Cardiac muscle cell (in vitro differentiated cells and primary cell): ENCODE measurements around the gene GRK1. TPM values are rescaled to one million over a fixed set of nuclear protein-coding genes. Genes with fewer than 3 reads are reported as not detected.
A peak's percentile ranks its signal among the peaks of the same experiment; 100 is the strongest.

Experiments used
- DNase-seq, 2 donors: peaks; one replicate each; pipeline versions ENCODE4 v3.0.0 to v3.0.0-alpha.2; 2010 to 2017; ENCODE audit warnings: low read depth in 1 of 2, low spot score in 1 of 2
- H3K27ac ChIP-seq: fragments of 200-600 bp; sonication (generic); 2 replicates; pipeline ENCODE4 v1.5.1; 2016
- H3K27me3 ChIP-seq: fragments of 200-600 bp; sonication (generic); 2 replicates; pipeline ENCODE4 v1.6.0; 2016; ENCODE audit warnings: control low read depth
- H3K36me3 ChIP-seq: fragments of 200-600 bp; sonication (generic); 2 replicates; pipeline ENCODE4 v1.5.1; 2016; ENCODE audit warnings: control low read depth
- H3K4me1 ChIP-seq: fragments of 200-600 bp; sonication (generic); 2 replicates; pipeline ENCODE4 v1.8.1; 2017; ENCODE audit warnings: low read depth, mild to moderate bottlenecking, mixed run types
- H3K4me3 ChIP-seq: fragments of 200-600 bp; sonication (generic); 2 replicates; pipeline ENCODE4 v1.5.1; 2016; ENCODE audit warnings: mild to moderate bottlenecking
- H3K9me3 ChIP-seq: fragments of 200-600 bp; sonication (generic); 2 replicates; pipeline ENCODE4 v1.5.1; 2017; ENCODE audit warnings: low read depth, mild to moderate bottlenecking, control low read depth
- CTCF ChIP-seq: IDR thresholded peaks from 2 replicates; pipeline ENCODE4 v1.5.1; 2012; ENCODE audit warnings: low read depth, mild to moderate bottlenecking, low read length
- polyA plus RNA-seq: library from polyadenylated mRNA; unstranded; fragments of >200 nt; fragmentation: Nextera tagmentation; extraction: Ambion mirVana; gene quantifications from 2 replicates; pipeline ENCODE4 v1.2.1, GENCODE V29; 2016
- total RNA-seq: library from RNA; depleted of rRNA; stranded (reverse); fragments of >200 nt; gene quantifications from 2 replicates; pipeline ENCODE4 v1.2.3, GENCODE V29; 2016

Gene GRK1
- total and polyA plus RNA-seq, 2 experiments from 2014 or later = 0.13 to 0.21 TPM

- Histone ChIP-seq H3K27me3 (peaks cover 12% of the 10 kb centered on the region), H3K9me3 (no peaks in the 10 kb centered on the region), H3K27ac (no peak overlapping the region), H3K4me3 (no peak overlapping the region), H3K36me3 (no peaks in the 10 kb centered on the region), H3K4me1 (no peaks in the 10 kb centered on the region)
- no peak for DNase-seq
- TF ChIP-seq CTCF = no peak
Observed at GRCh38 chr13:113754242-113754641, 87.2 kb downstream of the GRK1 start.

- TF ChIP-seq CTCF = no peak
- DNase-seq = no peak
- H3K9me3 ChIP-seq = no peaks in the 10 kb centered on the region
- H3K4me3 ChIP-seq = no peak overlapping the region
- no peaks in the 10 kb centered on the region for H3K36me3 ChIP-seq
- no peak overlapping the region for H3K27ac ChIP-seq
- peaks cover 4% of the 10 kb centered on the region for H3K4me1 ChIP-seq
- H3K27me3 ChIP-seq = peaks cover 17% of the 10 kb centered on the region
Observed at GRCh38 chr13:113754691-113755090, 87.7 kb downstream of the GRK1 start.

DNA sequence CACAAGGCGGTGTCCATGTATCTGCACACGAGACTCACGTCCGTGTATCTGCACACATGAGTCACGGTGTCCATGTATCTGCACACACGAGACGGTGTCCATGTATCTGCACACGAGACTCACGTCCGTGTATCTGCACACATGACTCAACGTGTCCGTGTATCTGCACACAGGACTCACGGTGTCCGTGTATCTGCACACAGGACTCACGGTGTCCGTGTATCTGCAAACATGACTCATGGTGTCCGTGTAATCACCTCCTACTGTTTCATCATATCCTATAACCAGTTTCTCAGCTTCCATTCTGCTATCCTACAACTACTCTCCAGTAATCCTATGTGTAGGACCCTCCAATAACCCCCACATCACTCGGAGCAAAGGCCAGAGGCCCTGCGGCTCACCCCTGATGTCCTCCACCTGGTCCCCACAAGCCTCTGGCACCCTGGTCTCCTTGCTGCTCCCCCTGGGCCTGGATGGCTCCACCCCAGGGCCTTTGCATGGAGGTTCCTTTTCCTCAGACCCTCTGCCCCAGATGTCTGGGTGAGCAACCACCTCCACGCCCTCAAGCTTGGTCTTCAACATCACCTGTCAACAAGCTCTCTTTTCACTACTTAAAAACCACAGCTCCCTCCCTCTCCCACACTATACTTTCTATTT lies 89.5 kb downstream of the GRK1 start:
- no peak for TF ChIP-seq CTCF
- DNase-seq = peak in 1 of 2 donors; percentile 8
- Histone ChIP-seq H3K27me3 (peaks cover 36% of the 10 kb centered on the region), H3K4me1 (peaks cover 6% of the 10 kb centered on the region), H3K4me3 (no peak overlapping the region), H3K36me3 (no peaks in the 10 kb centered on the region), H3K9me3 (no peaks in the 10 kb centered on the region), H3K27ac (no peak overlapping the region)

GRCh38 chr13:113758651-113759524 lies 91.9 kb downstream of the GRK1 start, which contains the start of gene TMEM255B:
Gene TMEM255B (plus strand): TSS chr13:113759226. CDS start chr13:113759270, 44 bp downstream.
- Histone ChIP-seq H3K4me3 (peak within 1 kb of the TSS; percentile 45), H3K27ac (no peak within 1 kb of the TSS), H3K4me1 (peaks cover 6% of the 10 kb centered on the region), H3K27me3 (peaks cover 58% of the 10 kb centered on the region), H3K36me3 (no peaks in the 10 kb centered on the region), H3K9me3 (no peaks in the 10 kb centered on the region)
- DNase-seq = peak; percentile 80 to 88
- no peak for TF ChIP-seq CTCF

DNA sequence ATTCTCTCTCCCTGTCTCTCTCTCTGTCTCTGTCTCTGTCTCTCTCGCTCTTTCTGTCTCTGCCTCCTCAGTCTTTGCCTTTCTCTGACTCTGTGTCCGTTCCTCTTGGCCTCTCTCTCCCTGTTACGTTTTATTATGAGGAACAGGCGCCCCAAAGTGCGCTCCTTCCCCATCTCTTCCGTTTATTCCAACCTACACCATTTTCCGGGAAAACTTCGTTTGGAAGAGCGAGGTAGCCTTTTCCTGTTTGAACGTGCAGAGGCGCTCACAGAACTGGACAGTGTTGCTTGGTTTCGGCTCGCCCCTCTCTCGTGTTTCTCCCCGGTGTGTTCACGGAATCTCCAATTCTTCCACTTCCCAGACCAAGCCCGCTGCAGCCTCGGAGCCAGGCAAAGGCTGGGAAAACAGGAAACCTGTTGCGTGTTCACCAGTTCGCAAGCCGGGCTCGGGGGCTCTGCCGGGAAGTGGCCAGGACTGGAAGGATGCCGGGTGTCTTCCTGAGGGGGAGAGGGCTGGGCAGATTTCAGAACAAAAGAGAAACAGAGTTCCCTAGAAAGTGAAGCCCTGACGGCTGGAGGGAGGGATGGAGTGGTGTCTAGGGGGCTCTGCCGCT lies 92.6 kb downstream of the GRK1 start:
- Histone ChIP-seq H3K27me3 (peaks cover 62% of the 10 kb centered on the region), H3K4me1 (peaks cover 6% of the 10 kb centered on the region), H3K4me3 (peak overlapping the region; percentile 45), H3K36me3 (no peaks in the 10 kb centered on the region), H3K27ac (no peak overlapping the region), H3K9me3 (no peaks in the 10 kb centered on the region)
- peak; percentile 13 to 23 for DNase-seq
- TF ChIP-seq CTCF = no peak
